ENCODE results near the gene FEV.

The FEV gene

DNA sequence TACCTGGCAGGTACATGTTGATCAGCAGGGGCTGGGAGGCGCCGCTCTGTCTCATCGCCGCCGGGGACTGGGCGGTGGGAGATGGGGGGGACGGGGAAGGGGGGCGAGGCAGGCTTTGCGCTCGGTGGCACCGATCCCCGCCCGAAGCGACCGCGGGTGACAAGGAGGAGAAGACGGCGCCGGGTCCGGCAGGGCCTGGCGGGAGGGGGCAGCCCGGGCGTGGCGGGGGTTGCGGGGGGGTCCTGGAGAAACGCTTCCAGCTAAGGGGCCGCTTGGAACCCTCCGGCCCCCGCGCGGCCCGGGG lies at the start of gene FEV:
FEV (minus strand) TSS at position 164 of the 304 bp plus-strand sequence; CDS start at position 55, 109 bp downstream.
- no peak for DNase-seq (ENCODE audit: low read depth)

DNA sequence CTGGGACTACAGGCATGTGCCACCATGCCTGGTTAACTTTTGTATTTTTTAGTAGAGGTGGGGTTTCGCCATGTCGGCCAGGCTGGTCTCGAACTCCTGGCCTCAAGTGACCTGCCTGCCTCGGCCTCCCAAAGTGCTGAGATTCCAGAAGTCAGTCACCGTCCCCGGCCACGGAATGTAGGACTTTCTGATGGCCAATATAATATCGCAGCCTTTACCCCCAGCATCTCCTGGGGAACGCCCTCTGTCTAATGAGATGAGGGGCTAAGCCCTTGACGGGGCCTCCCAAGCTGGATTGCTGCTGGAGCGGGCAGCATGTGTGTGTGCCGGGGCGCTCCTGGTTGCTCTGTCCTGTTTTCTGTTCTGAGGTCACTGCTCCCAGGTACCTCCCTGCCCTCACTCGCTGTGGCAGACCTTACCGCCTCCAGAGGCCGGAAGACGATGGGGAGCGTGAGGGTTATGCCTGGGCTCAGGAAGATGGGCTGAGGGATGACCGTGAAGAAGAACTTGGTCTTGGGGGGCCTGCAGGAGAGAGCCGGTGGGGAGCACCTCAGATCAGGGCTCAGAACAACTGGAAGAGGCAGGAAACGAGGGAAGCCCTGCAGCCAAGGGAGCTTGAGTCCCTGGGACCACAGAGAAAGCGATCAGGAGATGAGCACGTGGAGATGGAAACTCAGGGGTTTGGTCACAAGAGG lies 47.2 kb upstream of the FEV start:
- no peak for DNase-seq (ENCODE audit: low read depth)

DNA sequence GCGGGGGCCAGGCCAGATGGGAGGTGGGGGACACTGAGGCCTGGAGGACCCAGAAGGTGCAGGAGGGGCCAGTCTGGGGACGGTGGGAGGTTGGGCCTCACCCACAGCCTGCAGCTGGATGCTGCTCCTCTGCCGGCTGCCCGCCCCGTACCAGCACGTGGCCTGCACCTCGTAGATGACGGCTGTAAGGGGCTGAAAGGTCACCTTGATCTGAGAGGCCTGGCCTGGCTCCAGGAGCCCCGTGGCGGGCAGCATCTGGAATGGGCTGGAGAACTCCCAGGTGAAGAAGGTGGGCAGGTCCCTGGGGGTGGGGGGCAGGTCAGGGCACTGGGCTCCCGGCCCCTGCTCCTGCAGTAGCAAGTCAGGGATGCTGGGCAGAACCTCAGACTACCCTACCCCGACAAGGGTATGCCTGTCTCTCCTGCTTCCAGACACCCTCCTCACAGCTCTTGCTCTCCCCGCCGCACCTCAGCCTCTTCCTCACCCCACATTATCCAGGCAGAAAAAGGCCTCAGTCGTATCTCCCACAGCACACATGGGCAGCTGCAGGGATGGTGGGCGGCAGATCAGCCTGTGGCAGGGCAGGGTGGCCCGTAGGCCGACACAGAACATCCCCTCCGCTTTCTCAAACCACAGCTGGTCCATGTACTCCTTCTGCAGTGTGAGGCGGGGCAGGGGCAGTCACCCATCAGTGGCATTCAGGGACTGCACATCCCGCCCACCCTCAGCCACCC lies 46.2 kb upstream of the FEV start:
- no peak for DNase-seq (ENCODE audit: low read depth)

- DNase-seq (ENCODE audit: low read depth) = no peak
Observed at GRCh38 chr2:219030177-219030940, 45.4 kb upstream of the FEV start.

GRCh38 chr2:219029829-219030165 lies 44.8 kb upstream of the FEV start:
- peak; percentile 9 for DNase-seq (ENCODE audit: low read depth)

- no peak for DNase-seq (ENCODE audit: low read depth)
Observed at GRCh38 chr2:219028996-219029828, 44.2 kb upstream of the FEV start.

GRCh38 chr2:219028141-219028540 lies 43.2 kb upstream of the FEV start:
- DNase-seq (ENCODE audit: low read depth) = no peak

DNA sequence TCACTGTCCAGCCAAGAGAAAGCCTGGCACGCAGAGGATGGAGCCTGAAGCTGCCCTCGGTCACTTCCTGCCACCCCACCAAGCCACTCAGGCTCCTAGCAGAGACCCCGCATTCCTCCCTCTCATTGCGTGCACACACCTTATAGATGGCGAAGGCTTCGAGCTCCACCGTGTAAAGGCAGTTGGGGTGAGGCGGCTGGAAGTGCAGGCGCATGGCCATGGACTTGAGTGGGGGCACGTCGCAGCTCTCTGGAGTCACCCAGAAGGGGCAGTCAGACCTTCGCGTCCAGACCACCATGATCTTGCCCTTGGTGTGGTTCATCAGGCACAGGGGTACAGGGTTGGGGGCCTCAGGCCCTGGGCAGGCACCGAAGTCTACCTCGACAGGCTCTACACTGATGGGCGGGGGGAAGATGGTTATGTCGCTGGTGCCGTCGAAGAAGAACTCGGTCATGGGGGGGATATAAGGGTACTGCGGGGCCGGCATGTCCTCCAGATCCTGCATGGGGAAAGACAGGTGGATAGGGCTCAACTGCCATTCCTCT lies 42.6 kb upstream of the FEV start:
- no peak for DNase-seq (ENCODE audit: low read depth)

DNA sequence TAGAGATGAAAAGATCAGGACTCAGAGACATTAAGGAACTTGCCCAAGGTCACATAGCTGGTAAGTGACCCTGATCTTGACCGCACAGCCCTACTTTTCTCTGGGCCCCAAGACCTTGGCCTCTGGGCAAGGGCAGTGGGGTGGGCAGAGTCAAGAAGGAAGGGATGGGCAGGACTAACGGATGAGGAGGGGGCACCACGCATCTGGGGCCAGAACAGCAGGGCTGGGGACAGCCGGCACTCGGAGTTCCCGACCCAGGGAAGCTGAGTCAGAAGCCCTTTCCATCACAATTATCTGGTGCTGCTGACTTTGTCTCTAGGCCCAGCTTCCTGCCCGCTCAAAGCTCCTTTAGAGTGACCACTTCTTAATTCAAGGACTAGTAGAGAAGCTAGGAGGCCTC lies 42.0 kb upstream of the FEV start:
- DNase-seq (ENCODE audit: low read depth) = no peak

DNA sequence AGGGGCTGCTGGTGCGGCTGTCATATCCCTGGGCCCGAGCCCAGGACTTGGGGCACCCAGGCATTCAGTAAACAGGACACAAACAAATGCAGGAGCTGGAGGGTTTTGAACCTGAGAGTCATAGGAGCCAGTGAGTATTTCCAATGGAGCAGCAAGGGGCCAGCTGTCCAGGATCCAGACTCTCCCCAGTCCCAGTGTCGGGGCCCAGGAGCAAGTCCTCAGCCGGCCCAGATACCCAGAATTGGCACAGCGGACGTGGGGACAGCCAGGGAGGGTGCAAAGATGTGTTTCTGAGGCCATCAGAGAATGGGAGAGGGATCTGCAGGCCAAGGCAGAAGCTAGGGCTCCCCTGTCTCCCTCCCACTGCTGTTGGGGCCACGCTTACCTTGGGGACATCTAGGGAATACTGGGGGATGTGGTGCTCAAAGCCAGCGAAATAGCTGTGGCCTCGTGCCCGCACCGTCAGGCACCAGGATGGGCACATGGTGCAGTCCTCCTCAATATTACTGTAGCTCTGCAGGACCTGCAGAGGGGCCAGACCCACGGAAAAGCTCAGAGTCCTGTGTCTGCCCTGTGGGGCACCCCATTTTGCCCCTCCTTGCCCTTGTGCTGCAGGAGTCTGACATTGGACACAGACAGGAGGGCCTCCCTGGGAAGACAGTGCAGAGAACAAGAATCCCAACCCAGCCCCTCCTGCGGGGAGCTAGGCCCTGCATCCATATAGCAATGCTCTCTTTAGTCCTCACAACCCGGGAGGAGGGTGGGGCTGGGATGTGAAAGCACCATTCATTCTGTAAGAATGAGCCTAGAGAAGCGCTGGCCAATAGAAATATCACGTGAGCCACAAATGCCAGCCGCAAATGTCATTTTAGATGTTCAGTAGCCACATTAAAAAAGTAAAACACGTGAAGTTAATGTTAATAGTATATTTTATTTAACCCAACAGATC lies 40.9 kb upstream of the FEV start:
- DNase-seq (ENCODE audit: low read depth) = no peak

DNA sequence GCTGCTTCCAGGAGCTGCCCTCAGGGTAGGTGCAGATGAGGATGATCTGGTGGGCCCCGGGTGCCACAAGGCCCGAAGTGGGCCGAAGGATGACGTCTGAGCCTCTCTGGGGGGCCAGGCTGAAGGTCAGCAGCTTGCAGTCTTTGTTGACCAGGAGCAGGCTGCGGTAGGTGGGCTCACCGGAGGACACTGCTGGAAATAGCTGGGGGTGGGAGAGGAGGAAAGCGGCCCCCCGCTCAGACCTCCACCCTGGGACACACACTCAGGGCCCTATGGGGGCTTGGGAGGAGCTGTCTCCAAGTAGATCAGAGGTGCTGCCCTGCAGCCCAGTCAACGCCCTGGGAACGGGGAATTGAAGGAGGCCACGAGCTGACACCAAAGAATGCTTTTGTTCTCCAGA lies 39.1 kb upstream of the FEV start:
- DNase-seq (ENCODE audit: low read depth) = no peak

DNA sequence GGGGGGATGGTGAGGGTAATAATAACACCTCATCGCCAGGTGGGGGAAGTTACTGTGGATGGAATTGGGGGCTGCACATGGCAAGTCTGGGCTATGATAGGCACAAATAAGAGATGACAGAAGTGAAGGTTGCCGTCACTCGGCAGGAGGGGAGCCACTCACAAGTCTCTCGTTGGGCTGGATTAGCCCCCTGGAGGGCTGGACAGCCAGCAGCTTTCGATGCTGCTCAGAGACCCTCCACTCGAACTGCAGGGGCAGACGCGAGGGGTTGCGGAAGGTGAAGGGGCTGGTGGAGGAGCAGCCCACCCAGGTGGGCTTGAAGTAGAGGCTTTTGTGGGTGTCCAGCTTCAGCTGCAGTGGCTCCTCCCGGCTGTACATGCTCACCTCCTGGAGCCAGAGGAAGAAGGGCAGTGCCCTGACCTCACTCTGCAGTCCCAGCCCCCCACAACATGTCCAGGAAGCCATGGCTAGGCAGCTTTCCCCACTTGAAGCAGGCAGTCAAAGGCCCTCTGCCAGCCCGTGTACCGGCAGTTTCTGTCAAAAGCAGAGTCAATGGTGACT lies 38.1 kb upstream of the FEV start:
- no peak for DNase-seq (ENCODE audit: low read depth)

- no peak for DNase-seq (ENCODE audit: low read depth)
Observed at GRCh38 chr2:219022616-219023015, 37.6 kb upstream of the FEV start.

DNA sequence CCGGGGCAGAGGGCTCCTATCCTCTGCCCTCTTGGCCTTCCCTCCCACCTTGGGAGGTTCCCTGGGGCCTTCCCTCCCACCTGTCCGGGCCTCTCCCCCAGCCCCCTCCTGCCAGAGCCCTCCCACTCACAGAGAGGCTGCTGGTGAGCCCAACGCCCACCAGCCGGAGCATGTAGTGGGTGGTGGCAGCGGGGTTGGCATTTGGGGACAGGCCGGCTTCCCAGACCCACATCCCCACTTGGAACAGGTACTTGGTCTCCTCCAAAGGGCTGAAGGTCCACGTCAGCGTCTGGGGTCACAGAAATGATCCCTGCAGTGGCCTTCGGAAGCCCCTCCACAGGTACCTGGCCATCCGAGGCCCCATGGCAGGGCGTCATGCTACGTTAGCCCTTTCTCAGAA lies 37.1 kb upstream of the FEV start:
- no peak for DNase-seq (ENCODE audit: low read depth)

GRCh38 chr2:219021591-219021990 lies 36.6 kb upstream of the FEV start:
- no peak for DNase-seq (ENCODE audit: low read depth)

- DNase-seq (ENCODE audit: low read depth) = no peak
Observed at GRCh38 chr2:219020604-219021365, 35.8 kb upstream of the FEV start.

DNA sequence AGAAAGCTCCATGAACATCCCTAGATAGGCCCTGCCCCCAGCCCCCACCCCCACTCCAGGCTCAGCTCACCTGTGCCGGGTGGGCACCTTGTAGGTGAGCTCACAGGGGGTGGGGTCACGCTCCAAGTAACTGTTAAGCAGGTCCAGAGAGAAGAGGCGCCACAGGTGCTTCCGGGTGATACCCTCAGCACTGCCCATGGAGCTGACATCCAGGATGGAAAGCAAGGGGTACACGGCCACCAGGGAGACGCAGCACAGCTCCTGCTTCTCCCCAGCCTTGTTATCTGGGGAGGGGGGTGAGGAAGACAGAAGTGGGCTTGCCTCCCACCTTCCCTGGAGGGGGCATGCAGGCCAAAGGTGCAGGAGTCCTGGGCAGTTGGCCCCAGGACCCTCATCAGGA lies 34.5 kb upstream of the FEV start:
- no peak for DNase-seq (ENCODE audit: low read depth)

GRCh38 chr2:219018726-219019125 lies 33.7 kb upstream of the FEV start:
- DNase-seq (ENCODE audit: low read depth) = no peak

GRCh38 chr2:219018286-219018685 lies 33.3 kb upstream of the FEV start:
- no peak for DNase-seq (ENCODE audit: low read depth)
